Uterus (tissue), 2 donors: ENCODE data around the gene SIGLEC12.

ENCODE experiments used
- CTCF ChIP-seq, 4 experiments: fragments of 200-600 bp in 2 of 4; fragments of 450-650 bp in 2 of 4; sonication (generic) in 2 of 4; IDR thresholded peaks; one replicate each; pipeline ENCODE4 v1.5.1; 2016 to 2019; ENCODE audit warnings: antibody characterized with exemption in 4 of 4, mild to moderate bottlenecking in 2 of 4, moderate library complexity in 1 of 4
- POLR2A ChIP-seq, 2 donors: fragments of 450-650 bp; IDR thresholded peaks; one replicate each; pipeline ENCODE4 v1.6.1; 2016; ENCODE audit warnings: antibody characterized with exemption in 2 of 2, mild to moderate bottlenecking in 1 of 2, moderate library complexity in 1 of 2

GRCh38 chr19:51507192-51507591 lies 5.6 kb upstream of the SIGLEC12 start:
- TF ChIP-seq CTCF (IDR thresholded peaks at IDR 0.05), result no peak
- no peak for TF ChIP-seq POLR2A (IDR thresholded peaks at IDR 0.05)
